IPS DF 6.9 (cell line): ENCODE measurements around the gene TDG.

ENCODE experiments used
- DNase-seq: peaks from one replicate; pipeline ENCODE4 v3.0.0-alpha.2; 2013; ENCODE audit warnings: low read depth, low spot score
- H3K27ac ChIP-seq: one replicate; pipeline ENCODE4 v1.5.1; 2013; ENCODE audit warnings: low read length, control low read depth
- H3K27me3 ChIP-seq: 2 replicates; pipeline ENCODE4 v1.6.1; 2013; ENCODE audit warnings: mild to moderate bottlenecking, low read length; ENCODE audit not compliant: control insufficient read depth, insufficient read depth
- H3K36me3 ChIP-seq: 2 replicates; pipeline ENCODE4 v1.6.1; 2013; ENCODE audit warnings: low read length; ENCODE audit not compliant: control insufficient read depth, insufficient read depth
- H3K4me1 ChIP-seq: 2 replicates; pipeline ENCODE4 v1.6.1; 2013; ENCODE audit warnings: low read length; ENCODE audit not compliant: control insufficient read depth, insufficient read depth
- H3K4me3 ChIP-seq: 2 replicates; pipeline ENCODE4 v1.5.1; 2013; ENCODE audit warnings: mild to moderate bottlenecking, low read length
- H3K9me3 ChIP-seq: 2 replicates; pipeline ENCODE4 v1.6.1; 2013; ENCODE audit warnings: low read length, inconsistent platforms; ENCODE audit not compliant: control insufficient read depth, insufficient read depth
- WGBS: extraction: QIAGEN DNeasy Blood & Tissue Kit; methylation state at CpG from one replicate; pipeline ENCODE4 v1.1.7; 2013; ENCODE audit warnings: mixed read lengths, missing lambda C conversion rate; ENCODE audit not compliant: insufficient read length, insufficient coverage; 5-methylcytosine and 5-hydroxymethylcytosine counted together

The TDG gene

GRCh38 chr12:103933237-103933636 lies 32.4 kb upstream of the TDG start:
- no peaks in the 10 kb centered on the region for H3K9me3 ChIP-seq
- no CpG with 5 or more reads among the region's 2 CpGs for WGBS
- no peaks in the 10 kb centered on the region for H3K27me3 ChIP-seq
- H3K27ac ChIP-seq, result no peak overlapping the region
- no peak for DNase-seq
- H3K4me3 ChIP-seq, result no peak overlapping the region
- H3K4me1 ChIP-seq, result peaks cover under 1% of the 10 kb centered on the region; the same call in 1 of the 2 replicates
- H3K36me3 ChIP-seq, result peaks cover 19% of the 10 kb centered on the region; the same call in 1 of the 2 replicates

GRCh38 chr12:103936679-103937078 lies 29.0 kb upstream of the TDG start:
- WGBS, result no CpG with 5 or more reads among the region's 3 CpGs
- no peak for DNase-seq
- no peaks in the 10 kb centered on the region for H3K9me3 ChIP-seq
- no peak overlapping the region for H3K27ac ChIP-seq
- no peak overlapping the region for H3K4me3 ChIP-seq
- no peaks in the 10 kb centered on the region for H3K4me1 ChIP-seq
- H3K36me3 ChIP-seq, result peaks cover 27% of the 10 kb centered on the region; the same call in 1 of the 2 replicates
- H3K27me3 ChIP-seq, result no peaks in the 10 kb centered on the region

GRCh38 chr12:103944964-103945363 lies 20.7 kb upstream of the TDG start:
- Histone ChIP-seq H3K36me3 (peaks cover 29% of the 10 kb centered on the region; the same call in 1 of the 2 replicates), H3K4me1 (no peaks in the 10 kb centered on the region), H3K4me3 (no peak overlapping the region), H3K27ac (no peak overlapping the region), H3K27me3 (no peaks in the 10 kb centered on the region), H3K9me3 (no peaks in the 10 kb centered on the region)
- no CpG with 5 or more reads among the region's 3 CpGs for WGBS
- DNase-seq, result no peak

GRCh38 chr12:103947871-103948555 lies 17.7 kb upstream of the TDG start:
- Histone ChIP-seq H3K36me3 (peaks cover 25% of the 10 kb centered on the region; the same call in 1 of the 2 replicates), H3K9me3 (no peaks in the 10 kb centered on the region), H3K27me3 (no peaks in the 10 kb centered on the region), H3K4me3 (no peak overlapping the region), H3K27ac (no peak overlapping the region), H3K4me1 (no peaks in the 10 kb centered on the region)
- WGBS, result no CpG with 5 or more reads among the region's 7 CpGs
- DNase-seq, result no peak

GRCh38 chr12:103948746-103949406 lies 16.8 kb upstream of the TDG start:
- Histone ChIP-seq H3K4me1 (no peaks in the 10 kb centered on the region), H3K9me3 (no peaks in the 10 kb centered on the region), H3K4me3 (no peak overlapping the region), H3K36me3 (peaks cover 26% of the 10 kb centered on the region; the same call in 1 of the 2 replicates), H3K27ac (no peak overlapping the region), H3K27me3 (no peaks in the 10 kb centered on the region)
- WGBS, result no CpG with 5 or more reads among the region's 13 CpGs
- DNase-seq, result no peak

- no peak overlapping the region for H3K27ac ChIP-seq
- no CpG with 5 or more reads among the region's 1 CpG for WGBS
- peaks cover 13% of the 10 kb centered on the region; the same call in 1 of the 2 replicates for H3K36me3 ChIP-seq
- H3K9me3 ChIP-seq, result no peaks in the 10 kb centered on the region
- H3K27me3 ChIP-seq, result no peaks in the 10 kb centered on the region
- H3K4me1 ChIP-seq, result no peaks in the 10 kb centered on the region
- no peak for DNase-seq
- no peak overlapping the region for H3K4me3 ChIP-seq
These were observed 13.2 kb upstream of the TDG start for GRCh38 chr12:103952497-103952896.

GRCh38 chr12:103955811-103956508 lies 9.7 kb upstream of the TDG start:
- Histone ChIP-seq H3K9me3 (no peaks in the 10 kb centered on the region), H3K4me3 (peak overlapping the region; percentile 62; the same call in 1 of the 2 replicates), H3K27ac (no peak overlapping the region), H3K36me3 (peaks cover 7% of the 10 kb centered on the region; the same call in 1 of the 2 replicates), H3K27me3 (no peaks in the 10 kb centered on the region), H3K4me1 (no peaks in the 10 kb centered on the region)
- DNase-seq, result no peak
- no CpG with 5 or more reads among the region's 7 CpGs for WGBS

GRCh38 chr12:103956509-103957027 lies 9.1 kb upstream of the TDG start:
- Histone ChIP-seq H3K27ac (no peak overlapping the region), H3K27me3 (no peaks in the 10 kb centered on the region), H3K4me1 (no peaks in the 10 kb centered on the region), H3K9me3 (no peaks in the 10 kb centered on the region), H3K36me3 (peaks cover 7% of the 10 kb centered on the region; the same call in 1 of the 2 replicates), H3K4me3 (peak overlapping the region; percentile 62)
- no peak for DNase-seq
- WGBS, result no CpG with 5 or more reads among the region's 31 CpGs

- H3K27ac ChIP-seq, result no peak overlapping the region
- no peaks in the 10 kb centered on the region for H3K9me3 ChIP-seq
- no peak for DNase-seq
- H3K4me1 ChIP-seq, result no peaks in the 10 kb centered on the region
- H3K27me3 ChIP-seq, result no peaks in the 10 kb centered on the region
- no CpG with 5 or more reads among the region's 7 CpGs for WGBS
- H3K4me3 ChIP-seq, result peak overlapping the region; percentile 62; the same call in 1 of the 2 replicates
- H3K36me3 ChIP-seq, result peaks cover 4% of the 10 kb centered on the region; the same call in 1 of the 2 replicates
These were observed 7.7 kb upstream of the TDG start for GRCh38 chr12:103957865-103958388.

GRCh38 chr12:103958621-103959020 lies 7.1 kb upstream of the TDG start:
- DNase-seq, result no peak
- H3K27ac ChIP-seq, result no peak overlapping the region
- H3K9me3 ChIP-seq, result no peaks in the 10 kb centered on the region
- no peaks in the 10 kb centered on the region for H3K36me3 ChIP-seq
- H3K4me3 ChIP-seq, result no peak overlapping the region
- H3K4me1 ChIP-seq, result no peaks in the 10 kb centered on the region
- WGBS, result no CpG with 5 or more reads among the region's 1 CpG
- H3K27me3 ChIP-seq, result no peaks in the 10 kb centered on the region
